LNCAP (cell line): ENCODE data around the gene ZDHHC5.

Experiments
- CTCF ChIP-seq: fragments of 450-650 bp; IDR thresholded peaks from 2 replicates; pipeline ENCODE4 v1.5.1; 2017; ENCODE audit warnings: mild to moderate bottlenecking

The ZDHHC5 gene

GRCh38 chr11:57680552-57680874 lies 12.6 kb downstream of the ZDHHC5 start:
- TF ChIP-seq CTCF: no peak

GRCh38 chr11:57681168-57681567 lies 13.3 kb downstream of the ZDHHC5 start:
- TF ChIP-seq CTCF: no peak

GRCh38 chr11:57698843-57699365 lies 31.0 kb downstream of the ZDHHC5 start:
- TF ChIP-seq CTCF: no peak

GRCh38 chr11:57699813-57700212 lies 31.9 kb downstream of the ZDHHC5 start:
- TF ChIP-seq CTCF: no peak

- TF ChIP-seq CTCF: no peak
Measured at GRCh38 chr11:57700425-57700824, 32.5 kb downstream of the ZDHHC5 start.

- no peak for TF ChIP-seq CTCF
Measured at GRCh38 chr11:57703341-57703740, 35.4 kb downstream of the ZDHHC5 start.

- no peak for TF ChIP-seq CTCF
Measured at GRCh38 chr11:57704932-57705331, 37.0 kb downstream of the ZDHHC5 start.

GRCh38 chr11:57709802-57710367 lies 42.0 kb downstream of the ZDHHC5 start:
- no peak for TF ChIP-seq CTCF
